Measurements from ENCODE around the gene GATA2. TPM values are rescaled to one million over a fixed set of nuclear protein-coding genes. Genes with fewer than 3 reads are reported as not detected.

The GATA2 gene
- total RNA-seq, 3 donors from 2014 or later: 6.0 to 14.4 (median 6.6) TPM

- Histone ChIP-seq H3K4me3 (no peak within 1 kb of the TSS), H3K27me3 (peaks cover 0 to 6% of the 10 kb centered on the region in 2 donors), H3K36me3 (no peaks in the 10 kb centered on the region), H3K27ac (no peak within 1 kb of the TSS), H3K4me1 (no peaks in the 10 kb centered on the region), H3K9me3 (no peaks in the 10 kb centered on the region)
- TF ChIP-seq CTCF (IDR thresholded peaks at IDR 0.05) (no peak), POLR2A (IDR thresholded peaks at IDR 0.05) (no peak), POLR2AphosphoS5 (IDR thresholded peaks at IDR 0.05) (no peak)
- intact Hi-C loops (cut with DNase I; ENCODE audit: low total_unique reads): loop anchor here (1.0 to 5.0 kb wide), 2 partner anchors 22 to 515 kb away; no protein-coding TSS in a partner anchor
- DNase-seq (ENCODE audit: low spot score in 2 of 2): no peak
Measured at GRCh38 chr3:128466840-128467541, 26.0 kb downstream of the GATA2 start, which contains the start of gene DNAJB8. Gene DNAJB8 (minus strand): TSS chr3:128466890. CDS start chr3:128463245, 3,645 bp downstream.

GRCh38 chr3:128464702-128465101 lies 28.3 kb downstream of the GATA2 start:
- Histone ChIP-seq H3K27ac (no peak overlapping the region), H3K4me3 (no peak overlapping the region), H3K4me1 (no peaks in the 10 kb centered on the region), H3K27me3 (no peaks in the 10 kb centered on the region), H3K36me3 (no peaks in the 10 kb centered on the region), H3K9me3 (no peaks in the 10 kb centered on the region)
- no peak for TF ChIP-seq POLR2A (IDR thresholded peaks at IDR 0.05)
- no peak for TF ChIP-seq CTCF (IDR thresholded peaks at IDR 0.05)
- TF ChIP-seq POLR2AphosphoS5 (IDR thresholded peaks at IDR 0.05): no peak
- no peak for DNase-seq (ENCODE audit: low spot score in 2 of 2)
- intact Hi-C loops (cut with DNase I; ENCODE audit: low total_unique reads): loop anchor here (5.0 kb wide), 1 partner anchor 512 kb away; no protein-coding TSS in a partner anchor

GRCh38 chr3:128464188-128464587 lies 28.8 kb downstream of the GATA2 start:
- TF ChIP-seq POLR2A (IDR thresholded peaks at IDR 0.05) (no peak), CTCF (IDR thresholded peaks at IDR 0.05) (no peak), POLR2AphosphoS5 (IDR thresholded peaks at IDR 0.05) (no peak)
- no peak overlapping the region for H3K4me3 ChIP-seq
- H3K4me1 ChIP-seq: no peaks in the 10 kb centered on the region
- DNase-seq (ENCODE audit: low spot score in 2 of 2): no peak
- no peaks in the 10 kb centered on the region for H3K9me3 ChIP-seq
- intact Hi-C loops (cut with DNase I; ENCODE audit: low total_unique reads): no loop called here
- H3K27ac ChIP-seq: no peak overlapping the region
- no peaks in the 10 kb centered on the region for H3K27me3 ChIP-seq
- H3K36me3 ChIP-seq: no peaks in the 10 kb centered on the region

DNA sequence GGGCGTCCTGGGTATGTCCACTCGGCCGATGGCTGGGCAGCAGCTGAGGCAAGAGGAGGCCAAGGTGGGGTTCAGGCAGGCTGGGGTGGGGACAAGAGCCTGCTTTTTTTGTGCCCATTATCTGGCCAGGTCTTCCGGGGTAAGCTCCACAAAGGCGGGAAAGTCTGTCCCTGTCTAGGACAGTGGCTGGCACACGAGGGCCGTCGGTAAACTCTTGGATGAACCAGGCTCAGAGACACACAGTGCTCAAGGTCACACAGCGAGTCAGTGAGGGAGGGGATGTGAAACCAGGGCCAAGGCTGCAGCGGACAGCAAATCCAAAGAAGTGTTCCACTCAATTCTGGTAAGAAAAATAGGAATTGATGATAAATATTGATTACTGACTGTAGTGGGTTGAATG lies 29.2 kb downstream of the GATA2 start:
- Histone ChIP-seq H3K9me3 (no peaks in the 10 kb centered on the region), H3K4me3 (no peak overlapping the region), H3K27me3 (no peaks in the 10 kb centered on the region), H3K36me3 (no peaks in the 10 kb centered on the region), H3K4me1 (no peaks in the 10 kb centered on the region), H3K27ac (no peak overlapping the region)
- no peak for TF ChIP-seq CTCF (IDR thresholded peaks at IDR 0.05)
- TF ChIP-seq POLR2A (IDR thresholded peaks at IDR 0.05): no peak
- TF ChIP-seq POLR2AphosphoS5 (IDR thresholded peaks at IDR 0.05): no peak
- no peak for DNase-seq (ENCODE audit: low spot score in 2 of 2)
- intact Hi-C loops (cut with DNase I; ENCODE audit: low total_unique reads): no loop called here

DNA sequence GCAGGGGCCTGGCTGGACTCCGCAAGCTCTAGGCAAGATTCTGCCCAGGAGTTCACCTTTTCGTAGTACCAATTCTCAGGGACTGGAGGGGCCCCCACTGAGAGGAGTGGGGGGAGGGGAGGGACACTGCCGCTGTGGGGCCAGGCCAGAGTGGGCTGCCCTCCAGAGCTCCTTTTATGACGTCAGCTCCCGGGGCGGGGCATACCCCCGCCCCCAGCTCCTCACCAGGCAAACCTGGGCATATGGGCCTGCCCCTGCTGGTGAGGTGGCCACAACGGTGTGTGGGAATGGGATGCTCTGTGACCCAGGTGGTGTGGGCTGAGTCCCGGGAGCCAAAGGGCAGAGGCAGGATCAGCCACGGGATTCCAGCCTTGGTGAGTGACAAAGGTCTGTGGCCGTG lies 29.6 kb downstream of the GATA2 start:
- Histone ChIP-seq H3K27me3 (no peaks in the 10 kb centered on the region), H3K9me3 (no peaks in the 10 kb centered on the region), H3K27ac (no peak overlapping the region), H3K4me3 (no peak overlapping the region), H3K4me1 (no peaks in the 10 kb centered on the region), H3K36me3 (no peaks in the 10 kb centered on the region)
- TF ChIP-seq POLR2AphosphoS5 (IDR thresholded peaks at IDR 0.05) (no peak), POLR2A (IDR thresholded peaks at IDR 0.05) (no peak), CTCF (IDR thresholded peaks at IDR 0.05) (no peak)
- DNase-seq (ENCODE audit: low spot score in 2 of 2): no peak
- intact Hi-C loops (cut with DNase I; ENCODE audit: low total_unique reads): no loop called here
